GM18519 (cell line): ENCODE data around the gene BCKDHB.

Source experiments
- ATAC-seq: cut with Tn5 transposase; IDR thresholded peaks from one replicate; pipeline ENCODE4 v1.9.1; 2021; ENCODE audit warnings: mild to moderate bottlenecking, moderate library complexity; ENCODE audit not compliant: unreplicated experiment, low FRiP score

The BCKDHB gene

DNA sequence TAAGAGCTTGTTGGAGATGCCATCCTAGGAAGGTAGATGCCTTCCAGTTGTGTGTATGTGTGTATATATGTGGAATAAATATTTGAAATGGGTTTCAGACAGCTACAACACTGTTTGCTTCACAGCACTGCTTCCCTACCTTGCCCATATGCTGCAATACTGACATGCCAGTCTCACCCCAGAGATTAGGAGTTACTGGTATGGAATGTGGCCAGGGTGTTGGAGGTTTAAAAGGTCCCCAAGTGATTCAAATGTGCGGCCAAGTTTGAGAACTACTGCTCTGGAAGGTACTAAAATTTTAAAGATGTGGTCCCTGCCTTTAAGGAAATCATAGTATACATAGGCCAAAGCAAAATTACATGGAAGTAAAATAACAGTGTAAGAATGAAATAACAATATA, 39.5 kb downstream of the BCKDHB start:
- no peak for ATAC-seq

GRCh38 chr6:80148220-80148619, 41.7 kb downstream of the BCKDHB start:
- no peak for ATAC-seq

DNA sequence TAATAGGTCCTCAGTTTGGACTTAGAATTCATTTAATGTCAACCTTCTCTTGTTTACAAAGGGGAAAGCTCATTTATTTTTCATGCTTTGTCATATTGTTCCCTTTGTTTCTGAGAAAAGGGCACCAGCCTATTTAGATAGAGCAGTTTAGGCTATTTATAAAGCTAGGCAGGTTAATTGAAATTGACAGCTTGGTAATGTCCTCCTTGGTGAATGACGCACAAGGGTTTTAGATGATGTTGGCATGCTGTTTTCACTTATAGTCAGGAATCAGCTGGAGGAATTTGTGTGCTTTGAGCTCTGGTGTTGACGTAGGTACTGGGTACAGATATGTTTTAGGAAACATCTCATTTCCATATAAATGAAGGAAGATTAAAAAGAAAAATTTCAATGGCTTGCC, 45.2 kb downstream of the BCKDHB start:
- ATAC-seq, result no peak

DNA sequence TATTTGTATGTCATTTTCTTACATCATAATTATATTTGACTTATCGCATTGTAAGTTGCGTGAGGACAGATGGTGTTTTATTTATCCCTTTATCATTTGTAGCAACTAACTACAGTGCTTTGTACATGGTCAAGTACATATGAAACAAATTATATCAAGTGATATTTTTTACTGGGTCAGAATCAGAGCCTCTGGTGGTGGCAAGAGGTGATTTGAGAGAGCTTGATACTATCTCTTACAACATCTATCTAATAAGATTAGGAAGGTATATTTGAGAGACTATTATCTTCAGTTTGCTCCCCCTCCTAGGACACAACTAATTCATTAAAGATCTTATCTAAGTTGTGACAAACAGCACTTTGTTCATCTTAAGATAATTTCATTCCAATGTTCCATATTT, 47.7 kb downstream of the BCKDHB start:
- no peak for ATAC-seq

GRCh38 chr6:80156221-80156620, 49.8 kb downstream of the BCKDHB start:
- ATAC-seq, result no peak

DNA sequence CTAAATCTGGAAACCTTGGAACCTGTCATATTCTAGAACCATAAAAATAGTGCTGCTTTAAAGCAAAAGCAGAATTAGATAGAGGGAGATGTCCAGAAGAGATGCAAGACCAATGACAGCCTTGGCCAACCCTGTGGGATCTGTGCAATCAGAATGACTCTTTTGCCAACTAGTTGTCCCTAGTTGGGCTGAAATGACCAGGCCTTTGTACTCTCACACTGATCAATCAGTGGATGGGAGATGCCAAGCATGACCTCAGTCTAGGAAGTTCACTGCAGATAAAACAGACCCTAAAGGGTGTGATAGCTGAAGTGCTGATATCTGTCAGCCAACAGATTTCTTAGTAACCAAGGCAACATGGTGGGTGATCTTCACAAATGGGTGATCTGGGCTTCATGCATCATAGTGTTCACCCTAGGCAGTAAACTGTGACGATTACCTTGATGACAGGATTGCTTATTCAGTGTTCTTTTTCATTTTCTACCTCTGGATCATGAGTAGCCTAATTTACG, 52.1 kb downstream of the BCKDHB start:
- no peak for ATAC-seq

DNA sequence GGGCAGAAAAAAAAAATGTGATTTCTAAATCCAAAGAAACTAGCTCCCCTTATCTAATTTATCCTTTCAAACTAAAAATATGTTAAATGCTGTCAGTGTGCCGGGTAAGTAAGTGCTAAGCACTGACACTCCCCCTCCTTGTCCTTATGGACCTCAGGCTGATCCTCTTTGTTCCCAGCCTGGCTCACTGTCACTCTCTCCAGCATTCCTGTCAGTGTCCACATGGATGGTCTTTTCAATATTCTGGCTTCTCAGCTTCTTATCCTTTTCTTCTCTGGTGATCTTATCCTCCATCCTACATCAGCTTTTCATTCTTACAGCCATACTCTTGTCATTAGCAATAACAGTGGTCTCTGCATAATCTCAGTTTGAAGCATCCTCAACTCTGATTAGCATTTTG, 55.0 kb downstream of the BCKDHB start:
- ATAC-seq, result no peak

GRCh38 chr6:80163754-80164187, 57.3 kb downstream of the BCKDHB start:
- ATAC-seq, result peak; percentile 61

DNA sequence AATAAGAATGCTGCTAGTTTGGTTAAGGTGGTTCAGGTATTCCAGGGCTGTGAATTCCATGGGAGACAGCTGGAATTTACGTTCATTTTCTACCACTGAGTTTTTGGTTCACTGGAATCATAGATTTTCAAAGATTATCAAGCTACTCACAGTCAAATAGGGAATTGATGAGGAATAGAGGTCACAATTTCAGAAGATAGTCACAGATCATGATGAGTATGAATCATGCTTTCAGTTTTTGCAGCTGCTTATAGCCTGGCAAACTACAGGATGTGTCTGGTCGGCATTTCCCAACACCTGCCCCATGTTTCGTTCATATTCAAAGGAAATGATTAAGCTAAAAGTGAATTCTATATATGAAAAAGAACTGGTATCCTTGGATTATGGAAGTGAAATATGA, 58.7 kb downstream of the BCKDHB start:
- peak; percentile 93 for ATAC-seq

DNA sequence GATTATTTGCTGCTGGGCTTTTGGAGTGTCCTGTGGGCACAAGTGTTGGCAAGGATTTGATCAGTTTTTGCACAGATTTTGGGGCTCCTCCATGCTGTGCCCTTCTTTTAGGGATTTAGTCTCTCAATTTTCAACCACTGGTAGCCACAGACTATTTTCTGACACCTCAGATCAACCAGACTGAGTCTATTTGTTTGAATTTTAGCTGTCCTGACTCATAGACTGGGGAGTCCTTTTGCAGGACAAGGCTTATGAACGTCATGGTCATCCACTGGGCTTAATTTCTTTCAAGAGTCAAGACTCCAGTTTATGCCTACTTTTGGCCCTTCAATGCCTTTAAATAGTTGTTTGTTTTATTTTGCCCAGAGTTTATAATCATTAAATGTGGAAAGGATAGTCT, 59.3 kb downstream of the BCKDHB start:
- no peak for ATAC-seq

- ATAC-seq, result no peak
Observed at GRCh38 chr6:80170433-80170832, 64.0 kb downstream of the BCKDHB start.

DNA sequence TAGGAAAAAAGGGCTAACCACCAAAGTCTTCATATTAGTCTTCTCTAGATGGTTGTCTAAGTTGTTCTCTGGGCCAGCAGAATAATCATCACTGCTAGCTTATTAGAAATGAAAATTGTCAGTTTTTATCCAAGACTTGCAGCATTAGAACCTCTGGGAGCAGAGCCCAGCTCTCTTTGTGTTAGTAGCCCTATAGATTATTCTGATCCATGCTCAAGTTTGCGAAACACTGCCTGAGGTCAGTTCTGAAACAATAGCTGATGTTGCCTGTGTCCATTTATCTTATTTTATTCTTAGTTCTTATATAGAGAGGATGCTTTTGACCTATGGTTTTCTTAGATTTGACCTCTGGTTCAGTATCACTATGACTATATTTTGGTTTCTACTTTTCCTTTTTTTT, 66.9 kb downstream of the BCKDHB start:
- ATAC-seq, result no peak

DNA sequence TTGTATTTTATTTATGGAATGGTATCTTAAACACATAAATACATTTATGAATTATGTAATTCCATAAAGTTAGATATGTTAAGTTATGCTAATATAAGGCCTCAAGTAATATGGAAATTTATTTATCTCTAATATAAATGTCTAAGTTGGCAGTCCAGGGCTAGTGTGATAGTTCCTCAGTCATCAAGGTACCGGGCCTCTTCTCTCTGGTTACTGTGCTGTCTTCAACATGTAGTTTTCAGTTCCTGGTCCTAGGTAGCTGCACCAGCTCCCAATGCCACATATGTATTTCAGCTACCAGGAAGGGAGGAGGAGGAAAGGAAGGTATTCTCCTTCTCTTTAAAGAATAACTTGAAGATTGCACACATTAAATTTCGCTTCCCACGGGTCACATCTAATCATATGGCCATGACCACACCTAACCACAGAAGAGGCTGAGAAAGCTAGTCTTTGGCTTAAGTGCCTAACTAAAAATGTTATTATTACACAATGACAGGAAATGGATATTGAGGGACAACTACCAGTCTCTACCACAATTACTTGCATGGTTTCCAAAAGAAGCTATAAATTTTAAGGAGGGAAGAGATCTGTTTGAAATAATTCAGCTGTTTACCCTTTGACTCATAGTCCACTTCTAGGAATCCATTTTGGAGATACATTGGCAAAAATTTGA, 68.6 kb downstream of the BCKDHB start:
- no peak for ATAC-seq

DNA sequence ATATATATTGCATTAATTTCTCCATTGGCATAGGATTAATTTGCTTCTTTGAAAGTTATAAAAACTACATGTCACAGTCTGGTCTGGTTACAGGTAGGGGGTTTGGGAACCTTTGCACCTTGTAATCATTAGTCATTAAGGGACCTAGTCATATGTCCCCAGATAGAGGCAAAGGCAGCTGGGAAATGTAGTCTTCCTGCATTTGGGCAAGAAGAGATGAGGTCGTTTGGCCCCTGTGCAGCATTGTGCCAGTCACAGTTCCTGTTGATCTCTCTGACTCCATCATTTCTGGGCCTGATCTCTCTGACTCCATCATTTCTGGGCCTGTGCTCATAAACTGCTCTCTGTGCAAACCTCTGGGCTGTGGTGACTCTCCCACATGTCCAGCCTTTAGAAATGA, 73.2 kb downstream of the BCKDHB start:
- ATAC-seq, result no peak

DNA sequence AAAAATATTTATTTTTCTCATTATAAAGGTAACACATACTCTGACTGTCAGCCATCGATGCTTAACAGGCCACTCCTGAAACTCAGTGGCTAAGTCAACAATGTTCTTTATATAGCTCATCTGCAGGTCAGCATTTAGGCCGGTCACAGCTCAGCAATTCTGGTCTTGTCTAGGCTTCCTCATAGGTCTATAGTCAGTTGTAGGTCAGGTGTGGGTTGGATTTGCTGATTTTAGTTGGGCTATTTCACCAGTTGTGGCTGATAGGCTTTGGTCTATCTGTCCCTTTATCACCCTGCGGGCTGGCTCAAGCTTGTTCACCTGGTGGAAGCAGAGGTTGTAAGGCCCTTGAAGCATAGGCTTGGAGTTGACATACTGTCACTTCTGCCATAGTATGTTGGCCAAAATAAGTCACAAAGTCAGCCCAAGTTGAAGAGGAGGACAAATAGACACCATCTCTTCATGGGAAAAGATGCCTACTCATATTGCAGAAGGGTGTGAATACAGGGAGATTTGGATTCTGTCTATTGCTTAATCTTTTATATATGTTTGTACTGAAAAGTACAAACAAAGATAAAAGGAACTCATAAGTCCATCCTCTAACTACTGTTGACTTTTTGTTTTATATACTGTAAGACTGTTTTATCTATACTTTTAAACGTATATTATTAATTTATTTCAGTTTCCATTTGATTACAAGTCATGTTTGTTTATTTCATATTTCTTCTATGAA, 75.0 kb downstream of the BCKDHB start:
- no peak for ATAC-seq

DNA sequence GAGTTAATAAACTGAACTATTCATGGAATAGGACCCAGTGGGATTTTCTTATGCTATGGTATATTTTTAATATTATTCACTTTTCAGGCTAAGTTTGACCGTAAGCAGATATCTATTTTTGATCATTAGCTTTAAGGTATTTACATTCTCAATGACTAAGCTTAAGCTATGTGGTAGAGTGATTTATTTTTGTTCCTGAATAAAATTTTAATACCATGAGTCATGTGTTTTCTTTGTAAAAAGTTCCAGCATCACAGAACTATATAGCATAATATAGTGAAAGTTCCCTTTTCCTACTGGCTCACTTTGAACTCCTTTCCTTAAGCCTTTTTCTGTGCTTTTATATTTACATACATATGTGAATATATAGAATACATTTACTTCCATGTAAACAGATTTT, 75.8 kb downstream of the BCKDHB start:
- no peak for ATAC-seq

GRCh38 chr6:80183019-80183795, 76.7 kb downstream of the BCKDHB start:
- no peak for ATAC-seq

DNA sequence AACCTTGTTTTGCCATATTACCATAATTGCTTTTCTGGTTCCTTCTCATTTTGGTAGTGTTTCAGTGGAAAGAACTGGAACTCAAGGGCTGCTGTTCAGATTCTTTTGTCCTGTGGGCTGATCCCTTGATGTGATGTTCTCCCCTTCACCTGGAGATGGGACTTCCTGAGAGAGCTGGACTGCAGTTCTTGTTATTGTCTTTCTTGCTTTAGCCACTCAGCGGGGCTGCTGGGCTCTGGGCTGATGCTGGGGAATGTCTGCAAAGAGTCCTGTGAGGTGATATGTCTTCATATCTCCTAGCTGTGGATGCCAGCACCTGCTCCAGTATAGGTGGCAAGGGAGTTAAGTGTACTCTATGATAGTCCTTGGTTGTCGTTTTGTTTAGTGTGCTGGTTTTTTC, 79.0 kb downstream of the BCKDHB start:
- no peak for ATAC-seq

DNA sequence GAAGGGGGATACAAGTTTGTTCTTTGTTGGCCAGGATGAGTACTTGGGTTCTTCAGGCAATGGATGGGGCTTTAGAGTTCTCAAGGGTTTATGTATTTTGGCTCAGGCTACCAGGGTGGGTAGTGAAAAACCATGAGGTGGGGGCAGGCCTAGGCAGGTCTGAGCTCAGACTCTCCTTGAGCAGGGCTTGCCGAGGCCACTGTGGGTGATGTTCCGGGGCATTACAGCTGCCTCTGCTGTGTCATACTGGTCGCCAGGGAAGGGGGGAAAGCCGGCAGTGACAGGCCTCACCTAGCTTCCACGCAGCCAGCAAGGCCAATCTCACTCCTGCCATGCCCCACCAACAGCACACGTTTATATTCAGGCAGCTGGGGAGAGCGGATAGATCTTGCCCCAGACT, 79.6 kb downstream of the BCKDHB start:
- no peak for ATAC-seq

DNA sequence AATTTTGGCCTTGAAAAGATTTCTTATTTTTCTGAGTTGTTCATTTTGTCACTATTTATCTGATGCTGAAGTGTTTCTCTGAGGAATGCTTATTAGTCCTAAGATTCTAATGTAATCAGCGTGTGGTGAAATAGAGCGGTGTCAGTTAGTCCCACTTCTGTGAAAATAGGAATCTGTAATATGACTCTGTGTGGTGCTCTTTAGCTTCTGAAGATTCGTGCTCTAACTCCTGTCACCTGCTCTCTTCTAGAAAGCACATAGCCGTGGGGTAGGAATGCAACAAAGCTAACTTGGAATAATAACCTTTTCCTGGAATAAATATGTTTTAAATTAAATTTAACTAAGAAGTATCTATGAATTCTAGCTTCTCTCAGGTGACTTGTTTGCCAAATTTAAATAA, 90.4 kb downstream of the BCKDHB start:
- no peak for ATAC-seq

DNA sequence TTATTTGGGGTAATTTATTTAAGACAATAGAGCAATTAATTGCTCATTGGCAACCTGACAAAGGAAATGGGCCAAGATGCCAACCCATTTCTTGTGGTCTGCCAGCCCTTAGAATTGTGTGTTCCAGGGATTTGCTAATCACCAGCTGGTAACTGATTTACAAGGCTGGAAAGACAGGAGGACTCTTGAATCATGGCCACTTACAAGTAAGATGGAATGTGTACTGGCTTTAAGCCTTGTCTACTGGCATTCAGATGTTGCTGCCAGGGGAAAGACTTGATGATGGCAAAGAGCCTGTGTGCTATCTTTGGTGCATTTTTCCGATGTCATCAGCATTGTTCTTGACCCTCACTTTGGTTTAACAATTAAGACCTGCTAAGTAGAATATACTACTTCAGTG, 91.0 kb downstream of the BCKDHB start:
- no peak for ATAC-seq
